ENCODE results near the gene NLRP9. TPM values are rescaled to one million over a fixed set of nuclear protein-coding genes. Genes with fewer than 3 reads are reported as not detected.

The NLRP9 gene
- total and polyA plus RNA-seq, 5 experiments from 2014 or later = not detected

- Mint-ChIP-seq H3K36me3 (peaks cover 0 to 55% (median 0%) of the 10 kb centered on the region in 3 donors), H3K9me3 (no peaks in the 10 kb centered on the region), H3K27me3 (no peaks in the 10 kb centered on the region), H3K27ac (peak overlapping the region in 1 of 10 donors; percentile 4), H3K4me1 (peaks cover 3 to 16% (median 6%) of the 10 kb centered on the region in 4 donors), H3K4me3 (no peak overlapping the region)
- peak in 1 of 10 donors; percentile 51 for DNase-seq
- POLR2A ChIA-PET = no interaction called here
- ATAC-seq = no peak
Observed at GRCh38 chr19:55690769-55691545, 47.2 kb downstream of the NLRP9 start.

GRCh38 chr19:55690109-55690768 lies 48.0 kb downstream of the NLRP9 start:
- Mint-ChIP-seq H3K4me1 (peaks cover 6 to 19% (median 9%) of the 10 kb centered on the region in 4 donors), H3K4me3 (no peak overlapping the region), H3K36me3 (peaks cover 0 to 54% (median 0%) of the 10 kb centered on the region in 3 donors), H3K27me3 (no peaks in the 10 kb centered on the region), H3K27ac (no peak overlapping the region), H3K9me3 (no peaks in the 10 kb centered on the region)
- peak in 1 of 10 donors; percentile 52 for DNase-seq
- POLR2A ChIA-PET = no interaction called here
- no peak for ATAC-seq

GRCh38 chr19:55689411-55690108 lies 48.6 kb downstream of the NLRP9 start:
- Mint-ChIP-seq H3K36me3 (peaks cover 0 to 52% (median 0%) of the 10 kb centered on the region in 3 donors), H3K9me3 (no peaks in the 10 kb centered on the region), H3K27ac (no peak overlapping the region), H3K4me1 (peaks cover 7 to 23% (median 9%) of the 10 kb centered on the region in 4 donors), H3K27me3 (no peaks in the 10 kb centered on the region), H3K4me3 (no peak overlapping the region)
- DNase-seq = peak in 1 of 10 donors; percentile 58
- POLR2A ChIA-PET = no interaction called here
- ATAC-seq = no peak

- peaks cover 7 to 27% (median 12%) of the 10 kb centered on the region in 4 donors for H3K4me1 Mint-ChIP-seq
- DNase-seq (peak in 1 of 10 donors; percentile 56), ATAC-seq (no peak)
- H3K36me3 Mint-ChIP-seq = peaks cover 0 to 48% (median 2%) of the 10 kb centered on the region in 3 donors
- H3K27me3 Mint-ChIP-seq = no peaks in the 10 kb centered on the region
- H3K27ac Mint-ChIP-seq = peak overlapping the region in 3 of 10 donors; percentile 33 to 81 (median 41)
- H3K4me3 Mint-ChIP-seq = no peak overlapping the region
- POLR2A ChIA-PET = no interaction called here
- no peaks in the 10 kb centered on the region for H3K9me3 Mint-ChIP-seq
Observed at GRCh38 chr19:55688422-55689218, 49.6 kb downstream of the NLRP9 start.

- DNase-seq = peak in 1 of 10 donors; percentile 24
- H3K4me3 Mint-ChIP-seq = no peak overlapping the region
- H3K4me1 Mint-ChIP-seq = peaks cover 7 to 31% (median 13%) of the 10 kb centered on the region in 4 donors
- no peaks in the 10 kb centered on the region for H3K9me3 Mint-ChIP-seq
- POLR2A ChIA-PET = interaction anchor here (1.0 kb wide), 1 partner anchor 11 kb away, joined by 3 read pairs; no protein-coding TSS in a partner anchor
- H3K27ac Mint-ChIP-seq = peak overlapping the region in 1 of 10 donors; percentile 19
- no peaks in the 10 kb centered on the region for H3K27me3 Mint-ChIP-seq
- peaks cover 0 to 45% (median 3%) of the 10 kb centered on the region in 3 donors for H3K36me3 Mint-ChIP-seq
- no peak for ATAC-seq
Observed at GRCh38 chr19:55687281-55688201, 50.7 kb downstream of the NLRP9 start.

- Mint-ChIP-seq H3K4me1 (peaks cover 7 to 33% (median 14%) of the 10 kb centered on the region in 4 donors), H3K36me3 (peaks cover 0 to 48% (median 3%) of the 10 kb centered on the region in 3 donors), H3K4me3 (peak overlapping the region in 1 of 10 donors; percentile 65), H3K9me3 (no peaks in the 10 kb centered on the region), H3K27me3 (no peaks in the 10 kb centered on the region), H3K27ac (peak overlapping the region in 2 of 10 donors; percentile 55 to 80)
- POLR2A ChIA-PET = interaction anchor here (1.0 kb wide), 1 partner anchor 10 kb away, joined by 3 read pairs; no protein-coding TSS in a partner anchor
- ATAC-seq (no peak), DNase-seq (peak in 1 of 10 donors; percentile 10)
Observed at GRCh38 chr19:55686311-55687050, 51.7 kb downstream of the NLRP9 start.

GRCh38 chr19:55685776-55686175 lies 52.4 kb downstream of the NLRP9 start:
- POLR2A ChIA-PET = no interaction called here
- DNase-seq = peak in 1 of 10 donors; percentile 40
- Mint-ChIP-seq H3K4me1 (peaks cover 8 to 38% (median 16%) of the 10 kb centered on the region in 4 donors), H3K36me3 (peaks cover 0 to 52% (median 3%) of the 10 kb centered on the region in 3 donors), H3K27ac (no peak overlapping the region), H3K4me3 (no peak overlapping the region), H3K27me3 (no peaks in the 10 kb centered on the region), H3K9me3 (no peaks in the 10 kb centered on the region)
- ATAC-seq = no peak

- DNase-seq (peak in 1 of 10 donors; percentile 58), ATAC-seq (no peak)
- no peaks in the 10 kb centered on the region for H3K9me3 Mint-ChIP-seq
- peaks cover 0 to 54% (median 3%) of the 10 kb centered on the region in 3 donors for H3K36me3 Mint-ChIP-seq
- no peaks in the 10 kb centered on the region for H3K27me3 Mint-ChIP-seq
- peak overlapping the region in 1 of 10 donors; percentile 15 for H3K27ac Mint-ChIP-seq
- H3K4me3 Mint-ChIP-seq = no peak overlapping the region
- H3K4me1 Mint-ChIP-seq = peaks cover 10 to 44% (median 20%) of the 10 kb centered on the region in 4 donors
- POLR2A ChIA-PET = no interaction called here
Observed at GRCh38 chr19:55684946-55685681, 53.1 kb downstream of the NLRP9 start.

- POLR2A ChIA-PET = no interaction called here
- peaks cover 0 to 56% (median 3%) of the 10 kb centered on the region in 3 donors for H3K36me3 Mint-ChIP-seq
- H3K27ac Mint-ChIP-seq = peak overlapping the region in 1 of 10 donors; percentile 24
- H3K27me3 Mint-ChIP-seq = no peaks in the 10 kb centered on the region
- no peak for DNase-seq
- no peak for ATAC-seq
- no peak overlapping the region for H3K4me3 Mint-ChIP-seq
- H3K9me3 Mint-ChIP-seq = no peaks in the 10 kb centered on the region
- H3K4me1 Mint-ChIP-seq = peaks cover 14 to 52% (median 35%) of the 10 kb centered on the region in 4 donors
Observed at GRCh38 chr19:55683449-55684261, 54.5 kb downstream of the NLRP9 start.
